H9 (cell line): Measurements from ENCODE around the gene BLOC1S5. TPM values are rescaled to one million over a fixed set of nuclear protein-coding genes. Genes with fewer than 3 reads are reported as not detected.

Source experiments
- DNase-seq: peaks from one replicate; pipeline ENCODE4 v3.0.0-alpha.2; 2017
- H2AFZ ChIP-seq: one replicate; pipeline ENCODE4 v1.6.1; 2013; ENCODE audit warnings: mild to moderate bottlenecking, low read length, control low read depth, moderate library complexity
- H2AK5ac ChIP-seq: 2 replicates; pipeline ENCODE4 v1.6.1; 2013; ENCODE audit warnings: low read length, control low read depth, mixed read lengths; ENCODE audit not compliant: insufficient read length
- H2BK120ac ChIP-seq: one replicate; pipeline ENCODE4 v1.6.1; 2013; ENCODE audit warnings: low read depth, mild to moderate bottlenecking, low read length, control low read depth, inconsistent platforms; ENCODE audit not compliant: poor library complexity, severe bottlenecking
- H2BK12ac ChIP-seq: 2 replicates; pipeline ENCODE4 v1.6.1; 2013; ENCODE audit warnings: low read length, control low read depth, mixed read lengths, low read depth; ENCODE audit not compliant: insufficient read length
- H2BK15ac ChIP-seq: 2 replicates; pipeline ENCODE4 v1.6.1; 2013; ENCODE audit warnings: low read depth, low read length, control low read depth
- H2BK20ac ChIP-seq: one replicate; pipeline ENCODE4 v1.6.1; 2013; ENCODE audit warnings: low read depth, mild to moderate bottlenecking, low read length, control low read depth, inconsistent platforms; ENCODE audit not compliant: poor library complexity, severe bottlenecking
- H2BK5ac ChIP-seq: 2 replicates; pipeline ENCODE4 v1.6.1; 2013; ENCODE audit warnings: low read length, control low read depth, mixed read lengths; ENCODE audit not compliant: insufficient read length
- H3K14ac ChIP-seq: 2 replicates; pipeline ENCODE4 v1.6.1; 2013; ENCODE audit warnings: low read length, control low read depth; ENCODE audit not compliant: insufficient read depth
- H3K18ac ChIP-seq: 2 replicates; pipeline ENCODE4 v1.6.1; 2013; ENCODE audit warnings: low read depth, mild to moderate bottlenecking, mixed read lengths, low read length, control low read depth; ENCODE audit not compliant: insufficient read length
- H3K23ac ChIP-seq: 2 replicates; pipeline ENCODE4 v1.6.1; 2013; ENCODE audit warnings: low read length, control low read depth, mixed read lengths, low read depth; ENCODE audit not compliant: insufficient read length
- H3K23me2 ChIP-seq: 2 replicates; pipeline ENCODE4 v1.6.1; 2013; ENCODE audit warnings: low read depth, mild to moderate bottlenecking, mixed read lengths, low read length, control low read depth; ENCODE audit not compliant: insufficient read length, poor library complexity, severe bottlenecking
- H3K27ac ChIP-seq: 2 replicates; pipeline ENCODE4 v1.5.1; 2013; ENCODE audit warnings: low read length, control low read depth, mixed read lengths, low read depth; ENCODE audit not compliant: insufficient read length
- H3K27me3 ChIP-seq: 2 replicates; pipeline ENCODE4 v1.6.1; 2013; ENCODE audit warnings: low read length, control low read depth, inconsistent platforms; ENCODE audit not compliant: insufficient read depth
- H3K4ac ChIP-seq: 2 replicates; pipeline ENCODE4 v1.6.1; 2013; ENCODE audit warnings: low read depth, mild to moderate bottlenecking, control low read depth, inconsistent platforms, low read length, moderate library complexity
- H3K4me1 ChIP-seq: 2 replicates; pipeline ENCODE4 v1.6.1; 2013; ENCODE audit warnings: low read length, control low read depth, inconsistent platforms; ENCODE audit not compliant: insufficient read depth
- H3K4me2 ChIP-seq: 2 replicates; pipeline ENCODE4 v1.6.1; 2013; ENCODE audit warnings: low read length, control low read depth, mixed read lengths; ENCODE audit not compliant: insufficient read length, insufficient read depth
- H3K56ac ChIP-seq: 2 replicates; pipeline ENCODE4 v1.6.1; 2013; ENCODE audit warnings: low read depth, mild to moderate bottlenecking, mixed read lengths, low read length, control low read depth; ENCODE audit not compliant: insufficient read length
- H3K79me1 ChIP-seq: 2 replicates; pipeline ENCODE4 v1.6.1; 2013; ENCODE audit warnings: low read depth, mild to moderate bottlenecking, moderate library complexity, low read length, control low read depth, inconsistent platforms; ENCODE audit not compliant: insufficient read depth, poor library complexity, severe bottlenecking
- H3K79me2 ChIP-seq: 2 replicates; pipeline ENCODE4 v1.6.1; 2013; ENCODE audit warnings: low read length, control low read depth, inconsistent platforms; ENCODE audit not compliant: insufficient read depth
- H3K9ac ChIP-seq: 2 replicates; pipeline ENCODE4 v1.6.1; 2013; ENCODE audit warnings: low read length, control low read depth, mixed read lengths; ENCODE audit not compliant: insufficient read length; ENCODE audit errors: extremely low read depth
- H3K9me3 ChIP-seq: one replicate; pipeline ENCODE4 v1.6.1; 2013; ENCODE audit warnings: low read depth, low read length, inconsistent platforms; ENCODE audit not compliant: control insufficient read depth
- H3T11ph ChIP-seq: one replicate; pipeline ENCODE4 v1.6.1; 2013; ENCODE audit warnings: mild to moderate bottlenecking, low read length, control low read depth, inconsistent platforms
- H4K20me1 ChIP-seq: one replicate; pipeline ENCODE4 v1.6.1; 2013; ENCODE audit not compliant: control insufficient read depth, insufficient read length, insufficient read depth
- H4K5ac ChIP-seq: 2 replicates; pipeline ENCODE4 v1.6.1; 2013; ENCODE audit warnings: low read depth, mild to moderate bottlenecking, mixed read lengths, low read length, control low read depth; ENCODE audit not compliant: insufficient read length
- H4K8ac ChIP-seq: replicated peaks from 2 replicates; pipeline ENCODE4 v1.6.1; 2013; ENCODE audit warnings: low read length, control low read depth, mixed read lengths, low read depth; ENCODE audit not compliant: insufficient read length
- H4K91ac ChIP-seq: 2 replicates; pipeline ENCODE4 v1.6.1; 2013; ENCODE audit warnings: low read depth, mild to moderate bottlenecking, moderate library complexity, mixed read lengths, low read length, control low read depth; ENCODE audit not compliant: insufficient read length
- H3K27ac Mint-ChIP-seq, 3 experiments: 2 replicates in 2 of 3; 3 replicates in 1 of 3; pipeline ENCODE4 v1.8.0; 2020 to 2021; ENCODE audit warnings: mixed read lengths in 3 of 3, mild to moderate bottlenecking in 1 of 3, moderate library complexity in 1 of 3
- H3K27me3 Mint-ChIP-seq: 2 replicates; pipeline ENCODE4 v1.8.0; 2021; ENCODE audit warnings: low read depth, mild to moderate bottlenecking, moderate library complexity, mixed read lengths
- H3K36me3 Mint-ChIP-seq, 3 experiments: 2 replicates in 2 of 3; 3 replicates in 1 of 3; pipeline ENCODE4 v1.8.0; 2020 to 2021; ENCODE audit warnings: low read depth in 3 of 3, mixed read lengths in 3 of 3; ENCODE audit not compliant: insufficient read depth in 1 of 3
- H3K4me1 Mint-ChIP-seq, 2 experiments: 2 replicates each; pipeline ENCODE4 v1.8.0; 2020; ENCODE audit warnings: mixed read lengths in 2 of 2
- H3K4me3 Mint-ChIP-seq, 2 experiments: 2 replicates in 1 of 2; 3 replicates in 1 of 2; pipeline ENCODE4 v1.8.0; 2020 to 2021; ENCODE audit warnings: mild to moderate bottlenecking in 2 of 2, mixed read lengths in 2 of 2, moderate library complexity in 1 of 2
- H3K9me3 Mint-ChIP-seq, 2 experiments: 2 replicates in 1 of 2; 3 replicates in 1 of 2; pipeline ENCODE4 v1.8.0; 2020; ENCODE audit warnings: mild to moderate bottlenecking in 2 of 2, mixed read lengths in 2 of 2, moderate library complexity in 1 of 2
- CTCF ChIP-seq: fragments of 200-600 bp; sonication (generic); conservative IDR thresholded peaks from 3 replicates; pipeline ENCODE4 v1.8.0; 2021; ENCODE audit warnings: antibody characterized with exemption, mild to moderate bottlenecking
- WGBS: extraction: QIAGEN DNeasy Blood & Tissue Kit; methylation state at CpG from one replicate; pipeline ENCODE4 v1.1.7; 2013; ENCODE audit warnings: missing lambda C conversion rate, low lambda C conversion rate, mixed read lengths; ENCODE audit not compliant: insufficient read length; ENCODE audit errors: extremely low coverage; 5-methylcytosine and 5-hydroxymethylcytosine counted together
- total RNA-seq: library from RNA; stranded (reverse); gene quantifications from 2 replicates; pipeline ENCODE4 v1.2.1, GENCODE V29; 2021

Gene BLOC1S5
- total RNA-seq, 1 experiment from 2014 or later = 15.6 TPM

GRCh38 chr6:8085053-8085511 is 20.9 kb upstream of the BLOC1S5 start:
- Mint-ChIP-seq H3K4me1 (peaks cover 4 to 10% of the 10 kb centered on the region in 2 experiments), H3K27me3 (no peaks in the 10 kb centered on the region), H3K4me3 (no peak overlapping the region), H3K27ac (no peak overlapping the region), H3K9me3 (peaks cover 12 to 16% of the 10 kb centered on the region in 2 experiments), H3K36me3 (peaks cover 39 to 57% (median 52%) of the 10 kb centered on the region in 3 experiments)
- Histone ChIP-seq H2BK5ac (no peak overlapping the region), H2AFZ (no peak overlapping the region), H2BK12ac (no peak overlapping the region), H3K18ac (no peak overlapping the region), H3K4me1 (peaks cover 2% of the 10 kb centered on the region; the same call in 1 of the 2 replicates), H2BK15ac (no peak overlapping the region), H3K23me2 (no peaks in the 10 kb centered on the region), H3K79me2 (peaks cover 2% of the 10 kb centered on the region; the same call in 1 of the 2 replicates), H3K27me3 (no peaks in the 10 kb centered on the region), H2AK5ac (no peak overlapping the region), H4K91ac (no peak overlapping the region), H3K4ac (no peak overlapping the region), H2BK120ac (no peak overlapping the region), H3K23ac (no peak overlapping the region), H2BK20ac (no peak overlapping the region), H3K9ac (no peak overlapping the region), H3K27ac (no peak overlapping the region), H3K56ac (no peak overlapping the region), H3K14ac (no peak overlapping the region), H3K9me3 (peaks cover 11% of the 10 kb centered on the region), H3K79me1 (peaks cover 7% of the 10 kb centered on the region), H4K5ac (no peak overlapping the region), H4K20me1 (no peaks in the 10 kb centered on the region), H4K8ac (no peak overlapping the region), H3T11ph (no peak overlapping the region), H3K4me2 (no peak overlapping the region)
- no CpG with 5 or more reads among the region's 2 CpGs for WGBS
- no peak for DNase-seq
- TF ChIP-seq CTCF = no peak
